SU-DHL-6 (cell line): Measurements from ENCODE around the gene CTCF.
"Not testable (repeated sequence)": the region's sequence is repeated elsewhere in the genome, so short reads cannot be mapped to it uniquely, and the experiment has no call there.

Source experiments
- H2AFZ ChIP-seq: fragments of 200-600 bp; sonication (generic); 2 replicates; pipeline ENCODE4 v1.6.1; 2014; ENCODE audit warnings: low read depth, mild to moderate bottlenecking, moderate library complexity, mixed read lengths, antibody characterized with exemption, low read length; ENCODE audit not compliant: severe bottlenecking
- H3F3A ChIP-seq: fragments of 200-600 bp; shearing (Covaris generic); 2 replicates; pipeline ENCODE4 v1.6.0; 2016; ENCODE audit warnings: antibody characterized with exemption, mild to moderate bottlenecking; ENCODE audit not compliant: insufficient read depth
- H3K27ac ChIP-seq: fragments of 200-600 bp; sonication (generic); 2 replicates; pipeline ENCODE4 v1.5.1; 2016; ENCODE audit warnings: low read depth, mild to moderate bottlenecking, low read length, moderate library complexity, mixed read lengths
- H3K27me3 ChIP-seq: fragments of 200-600 bp; sonication (generic), shearing (Covaris generic); 2 replicates; pipeline ENCODE4 v1.6.0; 2014; ENCODE audit warnings: mild to moderate bottlenecking, low read length
- H3K36me3 ChIP-seq: fragments of 200-600 bp; sonication (generic); 2 replicates; pipeline ENCODE4 v1.6.1; 2014; ENCODE audit warnings: mild to moderate bottlenecking, low read length, mixed read lengths
- H3K4me2 ChIP-seq: fragments of 300-600, 200-600 bp; shearing (Covaris generic), sonication (generic); 2 replicates; pipeline ENCODE4 v1.6.0; 2014; ENCODE audit warnings: low read length, low read depth, mild to moderate bottlenecking; ENCODE audit not compliant: poor library complexity, severe bottlenecking
- H3K4me3 ChIP-seq: fragments of 200-600 bp; sonication (generic); 2 replicates; pipeline ENCODE4 v1.5.1; 2014; ENCODE audit warnings: antibody characterized with exemption, low read length, mild to moderate bottlenecking, mixed read lengths; ENCODE audit not compliant: insufficient read depth, poor library complexity, severe bottlenecking
- H3K79me2 ChIP-seq: fragments of 200-600 bp; sonication (generic); 2 replicates; pipeline ENCODE4 v1.6.1; 2014; ENCODE audit warnings: mild to moderate bottlenecking, low read length, moderate library complexity; ENCODE audit not compliant: insufficient read depth
- H3K9ac ChIP-seq: fragments of 200-600 bp; sonication (generic); 2 replicates; pipeline ENCODE4 v1.7.0; 2014; ENCODE audit warnings: mild to moderate bottlenecking, low read length
- H3K9me2 ChIP-seq: fragments of 200-600 bp; sonication (generic); replicated peaks from 2 replicates; pipeline ENCODE4 v1.6.1; 2014; ENCODE audit warnings: low read length; ENCODE audit not compliant: insufficient read depth
- H3K9me3 ChIP-seq: fragments of 200-600 bp; sonication (generic); 2 replicates; pipeline ENCODE4 v1.6.1; 2014; ENCODE audit warnings: low read length, mixed read lengths; ENCODE audit not compliant: insufficient read depth
- H4K20me1 ChIP-seq: fragments of 200-600 bp; sonication (generic); 2 replicates; pipeline ENCODE4 v1.6.1; 2014; ENCODE audit warnings: low read depth, mild to moderate bottlenecking, antibody characterized with exemption, low read length, moderate library complexity, mixed read lengths
- CTCF ChIP-seq: fragments of 200-600 bp; sonication (generic); IDR thresholded peaks from one replicate; pipeline ENCODE4 v1.5.1; 2017; ENCODE audit warnings: antibody characterized with exemption, mild to moderate bottlenecking, low read length, moderate library complexity; ENCODE audit not compliant: insufficient read depth, poor library complexity, severe bottlenecking
- EZH2phosphoT487 ChIP-seq: fragments of 200-600 bp; sonication (generic), shearing (Covaris generic); conservative IDR thresholded peaks from 2 replicates; pipeline ENCODE4 v1.6.1; 2018; ENCODE audit warnings: mild to moderate bottlenecking, antibody characterized with exemption, low read length, moderate library complexity, mixed read lengths

Gene CTCF

GRCh38 chr16:67529582-67530012 lies 32.7 kb upstream of the CTCF start:
- Histone ChIP-seq H3K9ac (peak overlapping the region; percentile 47; the same call in 1 of the 2 replicates), H3K27me3 (no peaks in the 10 kb centered on the region), H2AFZ (no peak overlapping the region), H3F3A (peaks cover 5% of the 10 kb centered on the region; the same call in 1 of the 2 replicates), H3K4me3 (no peak overlapping the region), H3K27ac (no peak overlapping the region), H4K20me1 (no peaks in the 10 kb centered on the region), H3K79me2 (no peaks in the 10 kb centered on the region), H3K9me3 (no peaks in the 10 kb centered on the region), H3K36me3 (no peaks in the 10 kb centered on the region), H3K4me2 (peak overlapping the region; percentile 52), H3K9me2 (no peaks in the 10 kb centered on the region)
- no peak for TF ChIP-seq CTCF
- no peak for TF ChIP-seq EZH2phosphoT487

- H3F3A ChIP-seq = peaks cover 5% of the 10 kb centered on the region; the same call in 1 of the 2 replicates
- peak overlapping the region; percentile 47; the same call in 1 of the 2 replicates for H3K9ac ChIP-seq
- H3K9me3 ChIP-seq = no peaks in the 10 kb centered on the region
- peak overlapping the region; percentile 29 for H3K4me3 ChIP-seq
- H3K36me3 ChIP-seq = no peaks in the 10 kb centered on the region
- TF ChIP-seq EZH2phosphoT487 (no peak), CTCF (no peak)
- H3K27me3 ChIP-seq = no peaks in the 10 kb centered on the region
- no peaks in the 10 kb centered on the region for H3K79me2 ChIP-seq
- peak overlapping the region; percentile 84 for H3K27ac ChIP-seq
- H4K20me1 ChIP-seq = no peaks in the 10 kb centered on the region
- no peak overlapping the region for H2AFZ ChIP-seq
- H3K9me2 ChIP-seq = no peaks in the 10 kb centered on the region
- peak overlapping the region; percentile 52 for H3K4me2 ChIP-seq
These were observed 32.0 kb upstream of the CTCF start for GRCh38 chr16:67530013-67530939.

DNA sequence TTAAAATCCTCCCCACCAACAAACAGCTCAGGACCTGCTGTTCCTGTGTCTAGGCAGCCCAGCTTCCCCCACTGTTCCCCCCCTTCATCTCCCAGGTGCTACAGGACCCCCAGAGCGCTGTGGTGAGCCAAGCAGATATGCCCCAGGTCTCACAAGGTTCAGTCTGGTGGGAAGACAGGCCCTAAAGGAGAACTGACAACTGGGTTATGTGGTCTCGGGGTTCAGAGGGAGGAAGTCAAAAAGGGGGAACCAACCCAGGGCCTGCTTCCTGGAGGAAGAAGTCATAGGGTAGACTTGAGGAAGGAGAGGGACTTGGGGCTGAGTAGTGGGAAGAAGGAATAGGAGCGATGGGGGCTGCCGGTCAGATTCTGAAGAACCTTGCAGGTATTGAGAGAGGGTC lies 31.1 kb upstream of the CTCF start:
- Histone ChIP-seq H3K27me3 (no peaks in the 10 kb centered on the region), H2AFZ (no peak overlapping the region), H3K79me2 (no peaks in the 10 kb centered on the region), H4K20me1 (no peaks in the 10 kb centered on the region), H3K9me3 (no peaks in the 10 kb centered on the region), H3K36me3 (no peaks in the 10 kb centered on the region), H3K27ac (peak overlapping the region; percentile 84), H3K9ac (peak overlapping the region; percentile 47; the same call in 1 of the 2 replicates), H3F3A (peaks cover 6% of the 10 kb centered on the region; the same call in 1 of the 2 replicates), H3K4me3 (no peak overlapping the region), H3K9me2 (no peaks in the 10 kb centered on the region), H3K4me2 (peak overlapping the region; percentile 52)
- no peak for TF ChIP-seq EZH2phosphoT487

- Histone ChIP-seq H3K27ac (no peak overlapping the region), H4K20me1 (no peaks in the 10 kb centered on the region), H3K9me2 (no peaks in the 10 kb centered on the region), H3F3A (peaks cover 10% of the 10 kb centered on the region; the same call in 1 of the 2 replicates), H3K36me3 (no peaks in the 10 kb centered on the region), H3K4me3 (no peak overlapping the region), H3K9me3 (no peaks in the 10 kb centered on the region), H3K79me2 (no peaks in the 10 kb centered on the region), H2AFZ (no peak overlapping the region), H3K27me3 (no peaks in the 10 kb centered on the region), H3K4me2 (no peak overlapping the region), H3K9ac (no peak overlapping the region)
- TF ChIP-seq EZH2phosphoT487 = no peak
- no peak for TF ChIP-seq CTCF
These were observed 29.2 kb upstream of the CTCF start for GRCh38 chr16:67533024-67533560.

DNA sequence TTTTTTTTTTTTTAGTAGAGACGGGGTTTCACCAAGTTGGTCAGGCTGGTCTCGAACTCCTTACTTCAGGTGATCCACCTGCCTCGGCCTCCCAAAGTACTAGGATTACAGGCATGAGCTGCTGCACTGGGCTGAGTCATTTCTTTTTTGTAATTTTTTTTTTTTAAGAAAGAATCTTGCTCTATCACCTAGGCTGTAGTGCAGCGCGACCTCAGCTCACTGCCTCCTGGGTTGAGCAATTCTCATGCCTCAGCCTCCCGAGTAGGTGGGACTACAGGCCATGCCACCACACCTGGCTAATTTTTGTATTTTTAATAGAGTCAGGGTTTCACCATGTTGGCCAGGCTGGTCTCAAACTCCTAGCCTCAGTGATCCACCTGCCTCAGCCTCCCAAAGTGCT lies 28.3 kb upstream of the CTCF start:
- not testable (repeated sequence) for H3K27ac ChIP-seq, H3K4me2 ChIP-seq

More for the DNA sequence above, 28.3 kb upstream of the CTCF start:
- H4K20me1 ChIP-seq, H2AFZ ChIP-seq, H3F3A ChIP-seq, H3K9ac ChIP-seq, H3K27me3 ChIP-seq, H3K79me2 ChIP-seq, H3K4me3 ChIP-seq, H3K36me3 ChIP-seq, H3K9me2 ChIP-seq, H3K9me3 ChIP-seq: not testable (repeated sequence)
